HG02973 (cell line): ENCODE measurements around the gene CALHM1.
"Not testable (repeated sequence)": the region's sequence is repeated elsewhere in the genome, so short reads cannot be mapped to it uniquely, and the experiment has no call there.

Experiments used
- ATAC-seq: cut with Tn5 transposase; IDR thresholded peaks from one replicate; pipeline ENCODE4 v1.9.1; 2021; ENCODE audit warnings: moderate library complexity; ENCODE audit not compliant: unreplicated experiment

The CALHM1 gene

DNA sequence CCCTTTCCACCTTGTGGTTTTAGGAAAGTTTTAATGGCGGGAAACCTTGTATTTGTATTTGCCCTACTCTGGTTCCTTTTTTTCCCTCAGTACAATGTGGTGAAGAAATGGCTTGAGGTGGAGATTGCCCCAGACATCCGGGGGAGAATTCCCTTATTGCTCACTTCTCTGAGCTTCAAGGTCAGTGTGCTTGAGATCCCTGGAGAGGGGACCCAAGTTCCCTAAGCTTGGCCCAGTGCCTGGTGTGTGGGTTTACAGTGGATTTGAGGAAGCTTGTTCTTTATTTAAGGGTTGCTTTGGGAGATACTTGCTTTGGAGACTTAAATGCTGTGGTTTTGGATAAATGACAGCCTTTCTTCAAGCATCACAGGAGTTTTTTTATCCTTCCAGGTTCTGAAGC is 24.8 kb downstream of the CALHM1 start:
- no peak for ATAC-seq

DNA sequence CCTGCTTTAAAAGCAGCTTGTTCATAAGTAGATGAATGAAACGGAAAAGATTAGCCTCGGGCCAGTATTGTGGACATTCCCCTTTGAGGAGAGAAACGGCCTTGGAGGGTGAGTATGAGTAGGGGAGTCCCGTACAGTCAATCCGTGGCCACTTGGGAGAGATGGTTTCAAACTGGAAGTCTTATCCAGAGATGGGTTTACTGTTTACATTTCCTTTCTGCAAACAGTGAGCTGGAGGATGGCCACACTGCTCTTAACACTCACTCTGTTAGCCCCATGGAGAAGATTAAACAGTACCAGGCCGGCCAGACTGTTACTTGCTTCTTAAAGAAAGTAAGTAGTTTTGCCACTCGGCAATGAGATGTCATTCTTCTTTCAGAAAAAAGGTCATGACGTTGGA is 26.8 kb downstream of the CALHM1 start:
- ATAC-seq, result no peak

DNA sequence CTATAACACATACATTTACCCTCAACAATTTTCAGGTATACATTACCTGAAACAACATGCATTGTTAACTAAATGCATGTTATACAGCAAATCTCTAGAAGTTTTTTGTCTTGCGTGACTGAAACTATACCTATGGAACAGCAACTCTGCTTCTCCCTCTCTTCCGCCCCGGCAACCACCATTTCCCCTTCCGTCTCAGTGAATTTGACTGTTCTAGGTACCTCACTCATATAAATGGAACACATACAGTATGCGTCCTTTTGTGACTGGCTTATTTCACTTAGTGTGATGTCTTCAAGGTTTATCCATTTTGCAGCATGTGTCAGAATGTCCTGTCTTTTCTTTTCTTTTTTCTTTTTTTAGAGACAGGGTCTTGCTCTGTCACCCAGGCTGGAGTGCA is 29.1 kb downstream of the CALHM1 start:
- ATAC-seq, result no peak

DNA sequence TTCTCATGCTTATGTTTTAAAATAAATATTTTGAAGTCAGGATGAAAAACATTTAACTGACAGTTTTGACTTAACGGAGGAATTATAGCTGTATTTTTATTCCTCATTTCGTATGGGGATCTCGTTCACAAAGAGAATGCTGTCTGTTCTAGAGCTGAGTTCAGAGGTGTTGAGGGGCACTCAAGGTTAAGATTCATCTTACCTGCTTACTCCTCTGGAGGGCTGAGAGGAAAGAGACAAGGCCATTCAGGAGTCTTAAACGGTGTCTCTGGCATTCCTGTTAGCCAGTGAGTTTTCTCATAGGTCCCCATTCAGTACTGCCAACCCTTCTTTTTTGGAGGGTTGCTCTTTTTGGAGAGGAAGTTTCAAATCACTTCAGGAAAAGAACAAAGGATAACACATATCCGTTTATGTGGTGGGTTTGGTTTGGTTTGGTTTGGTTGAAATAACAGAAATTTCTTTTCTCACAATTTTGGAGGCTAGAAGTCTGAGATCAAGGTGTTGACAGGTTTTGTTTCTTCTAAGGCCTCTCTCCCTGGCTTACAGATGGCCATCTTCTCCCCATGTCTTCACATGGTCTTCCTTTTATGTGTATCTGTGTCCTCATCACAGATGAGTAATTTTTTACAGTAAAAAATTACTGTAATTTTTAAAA is 29.6 kb downstream of the CALHM1 start:
- no peak for ATAC-seq

DNA sequence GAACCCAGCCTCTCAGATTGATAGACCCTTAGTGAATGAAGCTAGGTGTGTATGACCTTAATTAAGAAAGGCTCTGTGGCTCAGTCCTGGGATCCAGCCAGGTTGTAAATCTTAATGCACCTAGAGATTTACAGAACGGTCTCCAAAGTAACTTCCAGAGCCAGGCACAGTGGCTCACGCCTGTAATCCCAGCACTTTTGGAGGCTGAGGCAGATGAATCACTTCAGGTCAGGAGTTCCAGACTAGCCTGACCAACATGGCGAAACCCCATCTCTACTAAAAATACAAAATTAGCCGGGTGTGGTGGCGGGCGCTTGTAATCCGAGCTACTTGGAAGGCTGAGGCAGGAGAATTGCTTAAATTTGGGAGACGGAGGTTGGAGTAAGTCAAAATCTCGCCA is 30.8 kb downstream of the CALHM1 start:
- ATAC-seq, result no peak

DNA sequence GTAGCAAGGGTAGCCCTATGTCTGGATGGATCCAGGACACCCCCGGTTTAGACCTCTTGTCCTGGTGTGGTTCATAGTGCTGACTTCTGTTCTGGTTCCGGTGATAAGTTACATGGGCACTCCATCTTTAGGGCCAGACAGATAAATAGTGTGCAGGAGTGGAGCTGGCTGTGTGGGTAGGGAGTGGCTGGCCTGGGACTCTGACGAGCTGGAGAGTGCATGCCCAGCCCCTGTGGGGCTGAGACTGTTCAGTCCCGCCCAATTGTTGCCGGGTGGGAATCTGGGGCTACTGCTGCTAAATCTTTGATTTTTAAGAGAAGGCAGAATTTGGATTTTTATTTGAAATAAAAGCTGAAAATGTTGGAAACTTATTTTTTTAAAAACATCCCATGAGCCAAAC is 35.0 kb downstream of the CALHM1 start:
- ATAC-seq, result no peak

DNA sequence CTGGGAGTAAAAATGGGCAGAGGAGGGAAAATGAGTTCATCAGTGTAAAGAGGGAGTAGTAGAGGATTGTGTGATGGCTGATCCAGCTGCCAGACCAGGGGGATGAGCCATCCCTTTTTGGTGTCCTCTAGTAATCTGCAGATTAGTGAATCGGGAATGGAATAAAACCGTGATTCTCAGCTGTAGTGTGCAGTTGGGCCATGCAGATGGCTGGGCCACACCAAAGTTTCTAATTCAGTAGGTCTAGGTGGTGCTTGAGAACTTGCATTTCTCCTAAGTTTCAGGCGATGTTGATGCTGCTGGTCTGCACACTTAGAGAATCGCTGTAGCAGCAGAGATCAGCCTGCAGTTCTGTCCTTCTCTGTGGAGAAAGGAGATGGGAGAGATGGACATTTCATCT is 39.6 kb downstream of the CALHM1 start:
- no peak for ATAC-seq

DNA sequence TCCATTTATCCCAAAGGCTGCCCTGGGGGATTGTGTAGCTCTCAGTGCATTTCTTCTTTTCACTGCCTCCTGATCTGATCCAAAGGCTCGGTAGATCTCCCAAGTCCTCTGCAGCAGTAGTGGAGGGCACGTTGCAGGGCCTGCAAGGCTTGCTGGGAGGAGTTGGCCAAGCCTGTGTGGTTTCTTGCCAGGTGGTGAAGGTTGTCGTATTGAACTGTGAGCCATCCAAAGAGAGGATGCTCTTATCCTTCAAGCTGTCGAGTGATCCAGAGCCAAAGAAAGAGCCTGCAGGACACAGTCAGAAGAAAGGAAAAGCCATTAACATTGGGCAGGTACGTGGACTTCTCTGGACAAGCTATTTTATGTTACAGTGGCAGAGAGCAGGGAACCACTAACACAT is 41.1 kb downstream of the CALHM1 start:
- no peak for ATAC-seq

DNA sequence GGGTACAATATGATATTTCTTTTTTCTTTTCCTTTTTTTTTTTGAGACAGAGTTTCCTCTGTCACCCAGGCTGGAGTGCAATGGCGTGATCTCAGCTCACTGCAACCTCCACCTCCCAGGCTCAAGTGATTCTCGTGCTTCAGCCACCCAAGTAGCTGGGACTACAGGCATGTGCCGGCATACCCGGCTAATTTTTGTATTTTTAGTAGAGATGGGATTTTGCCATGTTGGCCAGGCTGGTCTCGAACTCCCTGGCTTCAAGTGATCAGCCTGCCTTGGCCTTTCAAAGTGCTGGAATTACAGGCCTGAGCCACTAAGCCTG is 41.6 kb downstream of the CALHM1 start:
- not testable (repeated sequence) for ATAC-seq

DNA sequence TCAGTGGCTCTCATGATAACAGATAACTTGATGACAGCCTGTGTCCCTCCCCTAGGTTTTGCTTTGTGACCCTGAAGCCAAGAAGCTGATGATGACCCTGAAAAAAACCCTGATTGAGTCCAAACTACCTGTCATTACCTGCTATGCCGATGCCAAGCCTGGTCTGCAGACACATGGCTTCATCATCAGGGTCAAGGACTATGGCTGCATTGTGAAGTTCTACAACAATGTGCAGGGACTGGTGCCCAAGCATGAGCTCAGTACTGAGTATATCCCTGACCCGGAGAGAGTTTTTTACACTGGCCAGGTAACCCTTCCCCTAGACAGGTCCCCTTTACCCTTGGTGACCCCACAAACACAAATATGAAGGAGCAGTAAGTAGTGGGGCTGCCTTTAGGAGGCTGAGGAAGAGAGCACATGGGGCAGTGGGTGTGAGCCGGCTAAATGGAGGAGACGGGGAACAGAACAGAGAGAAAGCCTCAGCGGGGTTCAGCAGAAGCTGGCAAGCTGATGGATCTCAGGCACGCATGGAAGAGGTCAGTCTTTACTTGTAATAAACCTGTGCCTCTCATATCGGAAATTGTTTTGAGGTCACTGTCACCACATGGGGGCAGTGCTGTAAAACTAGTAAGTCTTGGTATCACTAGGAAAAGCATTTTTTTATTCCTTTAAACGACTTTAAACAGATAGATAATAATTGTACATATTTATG is 42.1 kb downstream of the CALHM1 start:
- ATAC-seq, result no peak

DNA sequence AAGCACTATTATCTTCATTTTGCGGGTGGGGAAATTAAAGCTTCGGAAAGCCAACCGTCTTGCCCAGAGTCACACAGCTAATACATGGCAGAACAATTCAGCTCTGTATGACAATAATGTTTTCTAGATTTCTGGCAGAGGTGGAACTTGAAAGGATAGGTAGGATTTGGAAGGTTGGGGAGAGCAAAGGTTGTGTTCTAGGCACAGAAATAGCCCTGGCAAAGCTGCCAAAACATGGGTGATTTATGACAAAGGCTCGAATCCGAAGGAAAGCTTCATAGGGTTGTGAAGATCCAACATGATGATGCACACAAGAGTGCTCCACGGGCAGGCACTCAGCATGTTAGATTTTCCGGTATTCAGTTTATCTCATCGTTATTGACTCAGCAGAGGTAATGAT is 43.1 kb downstream of the CALHM1 start:
- ATAC-seq, result no peak

DNA sequence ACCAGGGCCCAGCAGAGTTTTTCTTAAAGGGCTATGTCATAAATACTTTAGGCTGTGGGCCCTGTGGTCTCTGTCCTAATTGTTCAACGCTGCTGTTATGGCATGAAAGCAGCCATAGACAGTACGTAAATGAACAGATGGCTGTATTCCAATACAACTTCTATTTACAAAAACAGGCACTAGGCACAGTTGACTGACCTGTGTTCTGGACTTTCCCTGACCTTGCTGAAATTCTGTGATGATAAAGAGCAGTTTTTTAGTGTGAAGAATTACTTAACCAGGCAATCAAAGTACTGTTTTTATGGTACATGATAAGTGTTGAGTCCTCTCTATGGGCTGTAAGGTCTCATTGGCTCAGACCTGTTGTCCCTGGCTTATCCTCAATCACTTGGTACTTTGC is 45.1 kb downstream of the CALHM1 start:
- ATAC-seq, result no peak
